ENCODE measurements around the gene SERPINH1. TPM values are rescaled to one million over a fixed set of nuclear protein-coding genes. Genes with fewer than 3 reads are reported as not detected.

Gene SERPINH1
- total and polyA plus RNA-seq, 2 of the 13 experiments (the other 11 are each of a cell fraction or from before 2014, with no cell fraction given), result 83.6 to 83.8 TPM

DNA sequence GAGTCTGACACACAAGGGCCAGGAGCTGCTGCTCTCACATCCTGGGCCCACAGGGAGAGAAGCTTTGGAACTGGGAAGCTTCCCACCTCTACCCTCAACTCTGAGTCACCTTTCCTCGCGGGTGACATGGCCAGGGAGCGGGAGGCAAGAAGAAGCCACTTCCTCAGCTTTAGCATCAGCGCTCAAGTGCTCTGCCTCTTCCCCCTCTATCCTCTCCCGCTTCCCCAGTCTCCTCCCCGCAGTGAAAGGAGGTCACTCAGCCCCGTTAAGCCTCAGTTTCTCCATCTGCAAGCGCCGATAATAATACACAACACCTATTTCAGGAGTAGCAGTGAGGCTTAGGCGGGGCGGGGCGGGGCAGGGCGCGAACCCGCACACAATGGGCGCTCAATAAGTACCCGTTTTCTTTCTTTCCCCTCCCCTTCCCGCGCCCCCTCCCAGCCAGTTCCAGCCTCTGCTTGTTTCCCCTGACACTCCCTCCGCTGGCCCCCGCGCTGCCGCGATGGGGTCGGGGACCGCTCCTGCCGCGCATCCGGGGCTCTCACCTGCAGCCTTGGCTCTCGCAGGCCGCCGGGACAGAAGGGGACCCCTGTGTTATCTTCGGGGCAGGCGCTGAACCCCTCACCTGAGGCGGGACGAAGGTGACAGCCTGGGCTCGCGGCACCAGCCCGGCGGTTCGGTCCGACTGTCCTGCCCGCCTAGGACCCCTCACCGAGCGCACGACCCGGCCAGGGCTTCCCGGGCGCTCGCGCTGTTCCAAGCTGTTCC lies 37.2 kb upstream of the SERPINH1 start (continued):
- no peak for TF ChIP-seq ARNTL (CRISPR knock-in tag; IDR thresholded peaks at IDR 0.05)
- no peak for TF ChIP-seq GMEB2 (CRISPR knock-in tag; IDR thresholded peaks at IDR 0.05; ENCODE audit: low read depth)
- TF ChIP-seq FOXA3 (CRISPR knock-in tag; IDR thresholded peaks at IDR 0.05), result no peak
- TF ChIP-seq MAZ (IDR thresholded peaks at IDR 0.05; ENCODE audit: borderline replicate concordance, low read depth, low read length), result 0 out of 2 replicates have a peak, but pooled peaks have one; percentile 14
- 0 out of 2 replicates have a peak, but pooled peaks have one; percentile 21 for TF ChIP-seq MAZ (CRISPR knock-in tag; IDR thresholded peaks at IDR 0.05; ENCODE audit: low read depth)
- 0 out of 2 replicates have a peak, but pooled peaks have one; percentile 4 for TF ChIP-seq ZNF34 (CRISPR knock-in tag; IDR thresholded peaks at IDR 0.05; ENCODE audit: borderline replicate concordance)
- TF ChIP-seq, protein P1, sequence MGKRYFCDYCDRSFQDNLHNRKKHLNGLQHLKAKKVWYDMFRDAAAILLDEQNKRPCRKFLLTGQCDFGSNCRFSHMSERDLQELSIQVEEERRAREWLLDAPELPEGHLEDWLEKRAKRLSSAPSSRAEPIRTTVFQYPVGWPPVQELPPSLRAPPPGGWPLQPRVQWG (CRISPR knock-in tag; IDR thresholded peaks at IDR 0.05; ENCODE audit: borderline replicate concordance, low read depth), result no peak
- TF ChIP-seq KLF15 (CRISPR knock-in tag; IDR thresholded peaks at IDR 0.05; ENCODE audit: borderline replicate concordance), result 0 out of 2 replicates have a peak, but pooled peaks have one; percentile 78
- no peak for TF ChIP-seq DNMT3B (CRISPR knock-in tag; conservative IDR thresholded peaks at IDR 0.05)
- TF ChIP-seq, protein P2, sequence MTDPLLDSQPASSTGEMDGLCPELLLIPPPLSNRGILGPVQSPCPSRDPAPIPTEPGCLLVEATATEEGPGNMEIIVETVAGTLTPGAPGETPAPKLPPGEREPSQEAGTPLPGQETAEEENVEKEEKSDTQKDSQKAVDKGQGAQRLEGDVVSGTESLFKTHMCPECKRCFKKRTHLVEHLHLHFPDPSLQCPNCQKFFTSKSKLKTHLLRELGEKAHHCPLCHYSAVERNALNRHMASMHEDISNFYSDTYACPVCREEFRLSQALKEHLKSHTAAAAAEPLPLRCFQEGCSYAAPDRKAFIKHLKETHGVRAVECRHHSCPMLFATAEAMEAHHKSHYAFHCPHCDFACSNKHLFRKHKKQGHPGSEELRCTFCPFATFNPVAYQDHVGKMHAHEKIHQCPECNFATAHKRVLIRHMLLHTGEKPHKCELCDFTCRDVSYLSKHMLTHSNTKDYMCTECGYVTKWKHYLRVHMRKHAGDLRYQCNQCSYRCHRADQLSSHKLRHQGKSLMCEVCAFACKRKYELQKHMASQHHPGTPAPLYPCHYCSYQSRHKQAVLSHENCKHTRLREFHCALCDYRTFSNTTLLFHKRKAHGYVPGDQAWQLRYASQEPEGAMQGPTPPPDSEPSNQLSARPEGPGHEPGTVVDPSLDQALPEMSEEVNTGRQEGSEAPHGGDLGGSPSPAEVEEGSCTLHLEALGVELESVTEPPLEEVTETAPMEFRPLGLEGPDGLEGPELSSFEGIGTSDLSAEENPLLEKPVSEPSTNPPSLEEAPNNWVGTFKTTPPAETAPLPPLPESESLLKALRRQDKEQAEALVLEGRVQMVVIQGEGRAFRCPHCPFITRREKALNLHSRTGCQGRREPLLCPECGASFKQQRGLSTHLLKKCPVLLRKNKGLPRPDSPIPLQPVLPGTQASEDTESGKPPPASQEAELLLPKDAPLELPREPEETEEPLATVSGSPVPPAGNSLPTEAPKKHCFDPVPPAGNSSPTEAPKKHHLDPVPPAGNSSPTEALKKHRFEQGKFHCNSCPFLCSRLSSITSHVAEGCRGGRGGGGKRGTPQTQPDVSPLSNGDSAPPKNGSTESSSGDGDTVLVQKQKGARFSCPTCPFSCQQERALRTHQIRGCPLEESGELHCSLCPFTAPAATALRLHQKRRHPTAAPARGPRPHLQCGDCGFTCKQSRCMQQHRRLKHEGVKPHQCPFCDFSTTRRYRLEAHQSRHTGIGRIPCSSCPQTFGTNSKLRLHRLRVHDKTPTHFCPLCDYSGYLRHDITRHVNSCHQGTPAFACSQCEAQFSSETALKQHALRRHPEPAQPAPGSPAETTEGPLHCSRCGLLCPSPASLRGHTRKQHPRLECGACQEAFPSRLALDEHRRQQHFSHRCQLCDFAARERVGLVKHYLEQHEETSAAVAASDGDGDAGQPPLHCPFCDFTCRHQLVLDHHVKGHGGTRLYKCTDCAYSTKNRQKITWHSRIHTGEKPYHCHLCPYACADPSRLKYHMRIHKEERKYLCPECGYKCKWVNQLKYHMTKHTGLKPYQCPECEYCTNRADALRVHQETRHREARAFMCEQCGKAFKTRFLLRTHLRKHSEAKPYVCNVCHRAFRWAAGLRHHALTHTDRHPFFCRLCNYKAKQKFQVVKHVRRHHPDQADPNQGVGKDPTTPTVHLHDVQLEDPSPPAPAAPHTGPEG (CRISPR knock-in tag; IDR thresholded peaks at IDR 0.05), result 0 out of 2 replicates have a peak, but pooled peaks have one; percentile 8
- 0 out of 2 replicates have a peak, but pooled peaks have one; percentile 35 for TF ChIP-seq ZC3H13 (CRISPR knock-in tag; IDR thresholded peaks at IDR 0.05)
- TF ChIP-seq ZNF160 (CRISPR knock-in tag; IDR thresholded peaks at IDR 0.05), result peak; percentile 50; the same call in 1 of the 2 replicates
- no peak for TF ChIP-seq ZNF124 (CRISPR knock-in tag; IDR thresholded peaks at IDR 0.05)
- no peak for TF ChIP-seq ZNF264 (CRISPR knock-in tag; IDR thresholded peaks at IDR 0.05)
- TF ChIP-seq ZNF687 (CRISPR knock-in tag; IDR thresholded peaks at IDR 0.05), result peak; percentile 63
- TF ChIP-seq ZNF10 (CRISPR knock-in tag; IDR thresholded peaks at IDR 0.05; ENCODE audit: borderline replicate concordance, low read depth), result no peak

Measured in HepG2 (cell line).